Body of pancreas (tissue), 4 donors: ENCODE results near the gene PALM.

Experiments used
- POLR2A ChIP-seq, 3 donors: fragments of 450-650 bp; IDR thresholded peaks; one replicate each; pipeline ENCODE4 v1.6.1; 2016; ENCODE audit warnings: antibody characterized with exemption in 3 of 3, mild to moderate bottlenecking in 2 of 3
- TF ChIP-seq, protein P1 (sequence below), 7 experiments: fragments of 450-650 bp in 4 of 7; fragments of 200-600 bp in 3 of 7; sonication (generic) in 3 of 7; IDR thresholded peaks; one replicate each; pipeline ENCODE4 v1.5.1; 2016 to 2019; ENCODE audit warnings: antibody characterized with exemption in 7 of 7

DNA sequence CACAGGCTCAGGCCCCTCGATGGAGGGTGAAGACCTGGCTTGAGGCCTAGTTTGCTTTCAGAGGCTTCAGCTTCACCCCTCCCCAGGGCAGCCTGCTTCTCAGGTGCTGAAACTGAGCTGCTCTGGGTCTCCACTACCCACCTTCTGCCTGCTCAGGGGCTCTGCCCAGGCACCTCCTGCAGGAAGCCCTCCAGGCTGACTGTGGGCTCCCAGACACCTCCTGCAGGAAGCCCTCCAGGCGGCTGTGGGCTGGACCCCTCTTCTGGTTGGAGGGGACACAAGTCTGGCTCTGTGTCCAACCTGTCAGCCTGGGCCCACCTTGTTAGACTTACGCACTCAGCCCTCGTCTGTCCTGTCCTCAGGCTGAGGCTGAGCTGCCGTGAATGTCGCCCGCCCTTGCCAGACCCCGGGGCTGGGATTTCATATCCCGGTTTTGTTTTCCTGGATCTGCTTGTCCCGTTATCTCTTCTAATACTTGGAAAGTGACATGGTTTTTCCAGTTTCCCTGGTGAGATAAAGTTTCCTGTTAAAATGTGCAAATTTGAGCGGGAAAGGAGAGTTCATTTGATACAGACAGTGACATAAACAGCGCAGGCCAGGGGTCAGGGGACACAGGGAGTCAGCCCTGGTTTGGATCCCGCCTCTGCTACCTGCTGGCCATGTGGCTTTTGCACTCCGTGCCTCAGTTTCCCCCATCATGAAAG, 21.4 kb downstream of the PALM start:
- TF ChIP-seq POLR2A (IDR thresholded peaks at IDR 0.05), result no peak
- TF ChIP-seq, protein P1, sequence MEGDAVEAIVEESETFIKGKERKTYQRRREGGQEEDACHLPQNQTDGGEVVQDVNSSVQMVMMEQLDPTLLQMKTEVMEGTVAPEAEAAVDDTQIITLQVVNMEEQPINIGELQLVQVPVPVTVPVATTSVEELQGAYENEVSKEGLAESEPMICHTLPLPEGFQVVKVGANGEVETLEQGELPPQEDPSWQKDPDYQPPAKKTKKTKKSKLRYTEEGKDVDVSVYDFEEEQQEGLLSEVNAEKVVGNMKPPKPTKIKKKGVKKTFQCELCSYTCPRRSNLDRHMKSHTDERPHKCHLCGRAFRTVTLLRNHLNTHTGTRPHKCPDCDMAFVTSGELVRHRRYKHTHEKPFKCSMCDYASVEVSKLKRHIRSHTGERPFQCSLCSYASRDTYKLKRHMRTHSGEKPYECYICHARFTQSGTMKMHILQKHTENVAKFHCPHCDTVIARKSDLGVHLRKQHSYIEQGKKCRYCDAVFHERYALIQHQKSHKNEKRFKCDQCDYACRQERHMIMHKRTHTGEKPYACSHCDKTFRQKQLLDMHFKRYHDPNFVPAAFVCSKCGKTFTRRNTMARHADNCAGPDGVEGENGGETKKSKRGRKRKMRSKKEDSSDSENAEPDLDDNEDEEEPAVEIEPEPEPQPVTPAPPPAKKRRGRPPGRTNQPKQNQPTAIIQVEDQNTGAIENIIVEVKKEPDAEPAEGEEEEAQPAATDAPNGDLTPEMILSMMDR (IDR thresholded peaks at IDR 0.05), result no peak
